Osteoblast (primary cell): ENCODE measurements around the gene ADAM10. TPM values are rescaled to one million over a fixed set of nuclear protein-coding genes. Genes with fewer than 3 reads are reported as not detected.
A peak's percentile ranks its signal among the peaks of the same experiment; 100 is the strongest.

Experiments
- DNase-seq: peaks from one replicate; pipeline ENCODE4 v3.0.0; 2011; ENCODE audit warnings: low spot score, mixed read lengths; ENCODE audit not compliant: insufficient read length; ENCODE audit errors: missing footprints
- H2AFZ ChIP-seq: 2 replicates; pipeline ENCODE4 v1.6.0; 2011; ENCODE audit warnings: mild to moderate bottlenecking, low read length
- H3K27ac ChIP-seq: 2 replicates; pipeline ENCODE4 v1.5.1; 2011; ENCODE audit warnings: mild to moderate bottlenecking, low read depth, low read length, moderate library complexity
- H3K27me3 ChIP-seq: 2 replicates; pipeline ENCODE4 v1.6.0; 2012; ENCODE audit warnings: mild to moderate bottlenecking, control low read depth, inconsistent platforms, low read length, moderate library complexity; ENCODE audit not compliant: insufficient read depth
- H3K36me3 ChIP-seq: 2 replicates; pipeline ENCODE4 v1.5.1; 2011; ENCODE audit warnings: mild to moderate bottlenecking, low read length, control low read depth, moderate library complexity; ENCODE audit not compliant: insufficient read depth
- H3K4me1 ChIP-seq: 2 replicates; pipeline ENCODE4 v1.5.1; 2011; ENCODE audit warnings: mild to moderate bottlenecking, low read length, control low read depth, moderate library complexity; ENCODE audit not compliant: insufficient read depth
- H3K4me2 ChIP-seq: 2 replicates; pipeline ENCODE4 v1.6.0; 2011; ENCODE audit warnings: mild to moderate bottlenecking, low read length; ENCODE audit not compliant: insufficient read depth
- H3K4me3 ChIP-seq: fragments of 200-600 bp; sonication (generic); 3 replicates; pipeline ENCODE4 v1.5.1; 2012; ENCODE audit warnings: mild to moderate bottlenecking, low read length, inconsistent platforms; ENCODE audit not compliant: insufficient read depth
- H3K79me2 ChIP-seq: 2 replicates; pipeline ENCODE4 v1.6.0; 2012; ENCODE audit warnings: mild to moderate bottlenecking, low read length, control low read depth, inconsistent platforms; ENCODE audit not compliant: insufficient read depth
- H3K9me3 ChIP-seq: 2 replicates; pipeline ENCODE4 v1.5.1; 2011; ENCODE audit warnings: low read depth, low read length, control low read depth
- H4K20me1 ChIP-seq: 2 replicates; pipeline ENCODE4 v1.6.0; 2012; ENCODE audit warnings: mild to moderate bottlenecking, low read length, control low read depth; ENCODE audit not compliant: insufficient read depth
- total RNA-seq: library from RNA; depleted of rRNA; stranded (reverse); fragments of >200 nt; gene quantifications from 2 replicates; pipeline ENCODE4 v1.2.3, GENCODE V29; 2012
- TF ChIP-seq, protein P1 (sequence below): IDR thresholded peaks from 2 replicates; pipeline ENCODE4 v1.5.1; 2011; ENCODE audit warnings: mild to moderate bottlenecking, low read depth, low read length, moderate library complexity; ENCODE audit errors: extremely low read depth

ADAM10 gene
- total RNA-seq, 1 donor: 122 TPM

DNA sequence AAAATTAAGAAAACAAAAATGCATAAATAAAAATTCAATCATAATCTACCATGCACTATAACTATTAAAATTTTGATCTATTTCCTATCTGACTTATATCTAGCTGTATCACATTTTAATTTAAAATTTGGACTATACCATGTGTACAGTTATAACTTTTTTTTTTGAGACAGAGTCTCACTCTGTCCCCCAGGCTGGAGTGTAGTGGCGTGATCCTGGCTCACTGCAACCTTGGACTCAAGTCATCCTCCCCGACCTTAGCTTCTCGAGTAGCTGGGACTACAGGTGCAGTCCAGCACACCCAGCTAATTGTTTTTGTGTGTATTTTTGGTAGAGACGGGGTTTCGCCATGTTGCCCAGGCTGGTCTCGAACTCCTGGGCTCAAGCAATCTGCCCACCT lies 119.9 kb downstream of the ADAM10 start:
- DNase-seq: no peak
- no peaks in the 10 kb centered on the region for H3K9me3 ChIP-seq
- H3K27ac ChIP-seq: no peak overlapping the region
- TF ChIP-seq, protein P1, sequence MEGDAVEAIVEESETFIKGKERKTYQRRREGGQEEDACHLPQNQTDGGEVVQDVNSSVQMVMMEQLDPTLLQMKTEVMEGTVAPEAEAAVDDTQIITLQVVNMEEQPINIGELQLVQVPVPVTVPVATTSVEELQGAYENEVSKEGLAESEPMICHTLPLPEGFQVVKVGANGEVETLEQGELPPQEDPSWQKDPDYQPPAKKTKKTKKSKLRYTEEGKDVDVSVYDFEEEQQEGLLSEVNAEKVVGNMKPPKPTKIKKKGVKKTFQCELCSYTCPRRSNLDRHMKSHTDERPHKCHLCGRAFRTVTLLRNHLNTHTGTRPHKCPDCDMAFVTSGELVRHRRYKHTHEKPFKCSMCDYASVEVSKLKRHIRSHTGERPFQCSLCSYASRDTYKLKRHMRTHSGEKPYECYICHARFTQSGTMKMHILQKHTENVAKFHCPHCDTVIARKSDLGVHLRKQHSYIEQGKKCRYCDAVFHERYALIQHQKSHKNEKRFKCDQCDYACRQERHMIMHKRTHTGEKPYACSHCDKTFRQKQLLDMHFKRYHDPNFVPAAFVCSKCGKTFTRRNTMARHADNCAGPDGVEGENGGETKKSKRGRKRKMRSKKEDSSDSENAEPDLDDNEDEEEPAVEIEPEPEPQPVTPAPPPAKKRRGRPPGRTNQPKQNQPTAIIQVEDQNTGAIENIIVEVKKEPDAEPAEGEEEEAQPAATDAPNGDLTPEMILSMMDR: no peak
- H3K4me3 ChIP-seq: no peak overlapping the region
- H3K4me1 ChIP-seq: peaks cover 16% of the 10 kb centered on the region
- H3K27me3 ChIP-seq: no peaks in the 10 kb centered on the region
- H4K20me1 ChIP-seq: no peaks in the 10 kb centered on the region
- H3K4me2 ChIP-seq: no peak overlapping the region
- no peaks in the 10 kb centered on the region for H3K36me3 ChIP-seq
- H3K79me2 ChIP-seq: no peaks in the 10 kb centered on the region
- H2AFZ ChIP-seq: no peak overlapping the region

DNA sequence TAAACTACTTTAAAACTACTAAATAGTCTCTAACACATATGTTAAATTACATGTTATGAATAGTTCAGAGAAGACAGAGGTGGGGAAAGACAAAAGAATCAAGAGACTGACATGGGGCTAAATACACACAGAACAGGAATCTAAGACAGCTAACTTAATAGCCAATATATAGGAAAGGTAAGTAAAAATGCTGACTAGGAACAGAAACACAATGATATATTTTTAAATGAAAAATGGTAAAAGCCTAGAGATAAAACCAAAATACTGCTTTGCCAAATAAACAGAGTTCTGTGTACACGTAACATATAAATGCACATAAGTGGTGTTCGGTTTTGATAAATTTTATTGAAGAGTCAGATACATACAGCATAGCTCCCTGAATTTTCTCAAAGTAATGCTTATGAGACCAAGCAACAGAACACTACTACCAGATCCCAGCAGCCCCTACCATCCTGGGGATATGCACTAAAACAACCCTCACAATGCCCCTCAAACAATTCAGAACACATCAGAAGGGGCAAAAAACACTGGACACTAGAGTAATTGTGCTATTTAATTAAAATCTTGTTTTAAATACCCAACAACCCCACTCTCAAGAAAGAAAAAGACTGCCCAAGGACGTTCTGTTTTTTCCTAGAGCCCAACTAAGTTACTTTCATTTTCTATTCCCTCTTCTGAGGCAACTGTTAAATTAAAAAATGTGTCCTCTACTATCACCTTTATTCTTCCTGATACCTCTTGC lies 121.1 kb downstream of the ADAM10 start:
- Histone ChIP-seq H4K20me1 (no peaks in the 10 kb centered on the region), H3K4me2 (peak overlapping the region; percentile 79), H2AFZ (peak overlapping the region; percentile 60), H3K4me1 (peaks cover 16% of the 10 kb centered on the region), H3K27me3 (no peaks in the 10 kb centered on the region), H3K4me3 (peak overlapping the region; percentile 63), H3K27ac (peak overlapping the region; percentile 58), H3K36me3 (no peaks in the 10 kb centered on the region), H3K79me2 (no peaks in the 10 kb centered on the region), H3K9me3 (no peaks in the 10 kb centered on the region)
- TF ChIP-seq, protein P1: no peak
- no peak for DNase-seq

DNA sequence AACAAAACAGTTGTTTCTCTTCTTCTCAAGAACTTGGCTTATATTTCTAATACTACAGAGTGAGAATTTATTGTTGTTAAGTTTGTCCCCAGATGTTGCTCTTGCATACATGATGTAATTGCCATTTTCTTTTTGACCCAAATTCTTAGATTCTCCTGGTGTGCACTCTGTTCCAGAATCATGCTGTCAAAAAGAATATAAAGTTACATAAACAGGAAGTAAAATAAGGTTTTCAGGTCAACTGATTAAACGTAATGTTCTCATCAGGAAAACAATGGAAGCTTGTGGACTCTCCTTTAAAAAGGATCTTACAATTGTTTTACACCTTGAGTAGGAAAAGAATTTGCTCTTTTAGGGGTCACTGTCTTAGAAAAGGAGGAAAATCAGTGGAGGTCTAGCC lies 121.8 kb downstream of the ADAM10 start:
- no peaks in the 10 kb centered on the region for H4K20me1 ChIP-seq
- no peak overlapping the region for H3K4me3 ChIP-seq
- TF ChIP-seq, protein P1: no peak
- DNase-seq: no peak
- peaks cover 16% of the 10 kb centered on the region for H3K4me1 ChIP-seq
- H3K79me2 ChIP-seq: no peaks in the 10 kb centered on the region
- no peaks in the 10 kb centered on the region for H3K27me3 ChIP-seq
- no peak overlapping the region for H2AFZ ChIP-seq
- H3K4me2 ChIP-seq: peak overlapping the region; percentile 79
- H3K36me3 ChIP-seq: no peaks in the 10 kb centered on the region
- H3K27ac ChIP-seq: peak overlapping the region; percentile 58
- H3K9me3 ChIP-seq: no peaks in the 10 kb centered on the region

DNA sequence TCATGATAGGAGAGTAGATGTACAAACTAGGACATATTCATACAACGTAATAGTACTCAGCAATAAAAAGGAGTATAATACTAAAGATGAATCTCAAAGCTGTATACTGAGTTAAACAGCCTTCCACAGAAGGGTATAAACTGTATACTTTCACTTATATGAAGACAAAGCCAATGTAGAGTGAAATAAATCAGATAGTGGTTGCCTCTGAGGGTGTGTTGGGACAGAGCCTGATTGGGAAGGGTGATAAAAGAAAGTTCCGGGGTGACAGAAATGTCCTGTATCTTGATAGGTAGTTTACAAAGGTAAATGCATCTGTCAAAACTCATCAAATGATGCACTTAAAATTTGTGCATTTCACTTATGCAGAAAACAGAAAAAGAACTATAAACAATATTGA lies 122.5 kb downstream of the ADAM10 start:
- H3K36me3 ChIP-seq: no peaks in the 10 kb centered on the region
- peaks cover 16% of the 10 kb centered on the region for H3K4me1 ChIP-seq
- no peaks in the 10 kb centered on the region for H3K9me3 ChIP-seq
- H3K27ac ChIP-seq: no peak overlapping the region
- TF ChIP-seq, protein P1: no peak
- no peak overlapping the region for H2AFZ ChIP-seq
- H3K4me3 ChIP-seq: no peak overlapping the region
- H3K79me2 ChIP-seq: no peaks in the 10 kb centered on the region
- DNase-seq: no peak
- no peaks in the 10 kb centered on the region for H4K20me1 ChIP-seq
- H3K4me2 ChIP-seq: no peak overlapping the region
- no peaks in the 10 kb centered on the region for H3K27me3 ChIP-seq
